Measurements from ENCODE around the gene ZCCHC24.
"Not testable (repeated sequence)": the region's sequence is repeated elsewhere in the genome, so short reads cannot be mapped to it uniquely, and the experiment has no call there.

Gene ZCCHC24

DNA sequence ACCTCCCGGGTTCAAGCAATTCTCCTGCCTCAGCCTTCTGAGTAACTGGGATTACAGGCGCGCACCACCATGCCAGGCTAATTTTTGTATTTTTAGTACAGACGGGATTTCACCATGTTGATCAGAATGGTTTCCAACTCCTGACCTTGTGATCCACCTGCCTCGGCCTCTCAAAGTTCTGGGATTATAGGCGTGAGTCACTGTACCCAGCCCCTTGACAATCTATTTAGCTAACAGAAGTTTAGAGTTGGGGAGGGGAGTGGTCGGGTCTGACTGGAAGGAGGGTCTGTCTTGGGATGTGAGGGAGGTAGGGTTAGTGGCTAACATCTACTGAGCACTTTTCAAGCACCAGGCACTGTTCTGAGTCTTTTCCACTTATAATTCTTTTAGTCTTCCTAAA lies 27.0 kb upstream of the ZCCHC24 start:
- DNase-seq, result no peak

DNA sequence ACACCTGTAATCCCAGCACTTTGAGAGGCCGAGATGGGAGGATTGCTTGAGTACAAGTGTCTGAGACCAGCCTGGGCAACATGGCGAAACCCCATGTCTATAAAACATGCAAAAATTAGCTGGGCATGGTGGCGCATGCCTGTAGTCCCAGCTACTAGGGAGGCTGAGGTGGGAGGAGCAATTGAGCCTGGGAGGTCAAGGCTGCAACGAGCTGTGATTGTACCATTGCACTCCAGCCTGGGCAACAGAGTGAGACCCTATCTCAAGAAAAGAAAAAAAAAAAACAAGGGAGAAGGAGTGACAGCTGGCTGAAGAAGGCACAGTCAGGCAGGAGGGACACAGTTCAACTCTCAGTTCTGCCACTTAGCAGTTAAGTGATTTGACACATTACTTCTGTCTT lies 26.4 kb upstream of the ZCCHC24 start:
- no peak for DNase-seq

DNA sequence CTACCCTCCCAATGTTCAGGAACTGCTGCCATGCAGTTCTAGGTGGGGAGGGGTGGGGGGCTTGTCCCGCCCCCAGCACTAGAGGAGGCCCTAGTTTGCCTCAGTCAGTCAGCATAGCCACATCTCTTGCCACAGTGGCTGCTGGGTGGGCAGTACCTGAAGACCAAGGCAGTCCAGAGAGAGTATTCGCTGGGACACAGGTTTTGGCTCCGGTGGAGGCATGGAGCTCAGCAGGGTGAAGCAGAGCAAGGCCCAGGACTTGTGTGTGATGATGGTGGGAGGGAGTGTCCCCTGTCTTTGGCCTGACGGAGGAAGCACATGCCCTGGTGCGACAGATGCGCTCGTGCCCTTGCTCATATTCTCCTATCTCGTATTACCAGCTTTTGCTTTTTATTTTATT lies 24.7 kb upstream of the ZCCHC24 start:
- no peak for DNase-seq

DNA sequence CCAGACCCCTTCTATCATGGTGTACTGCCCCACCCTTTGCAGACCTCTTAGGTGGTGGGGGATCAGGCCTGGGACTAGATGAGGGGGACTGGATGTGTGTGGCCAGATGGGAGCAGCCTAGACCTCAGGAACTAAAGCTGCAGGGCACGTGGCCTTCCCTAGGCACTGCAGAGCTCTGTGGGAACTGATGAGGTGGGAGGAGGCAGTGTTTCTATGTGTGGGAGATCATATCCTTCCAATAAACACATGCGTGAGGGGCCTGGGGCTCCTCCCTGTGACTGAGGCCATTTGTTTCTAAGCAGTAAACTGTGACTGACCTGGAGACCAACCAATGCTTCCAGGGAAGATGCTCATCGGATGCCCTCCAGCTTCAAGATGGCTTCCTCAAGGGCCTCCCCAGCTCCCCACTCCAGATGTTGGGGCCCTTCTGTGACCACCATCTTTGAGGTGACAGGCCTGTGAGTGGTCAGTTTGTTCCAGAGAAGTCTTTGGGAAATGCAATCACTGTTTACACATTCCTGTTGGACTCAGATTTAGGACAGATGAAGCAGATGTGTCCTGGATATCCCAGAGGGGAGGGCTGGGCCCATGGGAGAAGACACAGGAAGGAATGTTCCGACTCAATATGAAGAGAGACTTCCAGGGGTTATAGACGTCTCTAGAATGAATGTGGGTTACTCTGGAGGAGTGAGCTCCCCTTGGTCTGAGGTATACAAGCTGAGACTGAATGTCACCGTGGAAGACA lies 23.6 kb upstream of the ZCCHC24 start:
- DNase-seq, result no peak

DNA sequence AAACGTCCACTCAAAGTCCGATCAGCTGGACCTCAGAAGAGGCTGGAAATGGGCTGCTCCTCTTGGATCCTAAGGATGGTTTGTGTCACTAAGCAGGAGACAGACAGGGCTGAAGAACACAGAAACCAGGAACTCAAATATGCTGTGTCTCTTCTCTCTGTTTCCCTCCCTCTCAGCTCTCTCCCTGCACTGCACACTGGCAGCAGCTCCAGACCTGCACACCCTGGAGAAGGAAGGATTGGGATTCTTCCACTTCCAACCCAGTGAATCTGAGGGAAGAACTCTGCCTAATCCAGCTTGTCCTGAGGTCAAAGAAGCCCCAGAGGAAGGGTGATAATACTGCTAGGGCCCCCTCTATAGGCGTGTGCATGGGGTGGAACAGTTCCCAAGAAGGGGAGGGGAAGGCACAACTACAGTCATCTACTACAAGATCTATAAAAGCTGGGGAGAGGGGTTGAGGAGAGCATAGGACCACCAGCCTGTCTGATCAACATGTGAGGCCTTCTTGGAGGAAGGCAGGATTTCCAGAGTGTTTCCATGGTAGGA lies 22.7 kb upstream of the ZCCHC24 start:
- no peak for DNase-seq

DNA sequence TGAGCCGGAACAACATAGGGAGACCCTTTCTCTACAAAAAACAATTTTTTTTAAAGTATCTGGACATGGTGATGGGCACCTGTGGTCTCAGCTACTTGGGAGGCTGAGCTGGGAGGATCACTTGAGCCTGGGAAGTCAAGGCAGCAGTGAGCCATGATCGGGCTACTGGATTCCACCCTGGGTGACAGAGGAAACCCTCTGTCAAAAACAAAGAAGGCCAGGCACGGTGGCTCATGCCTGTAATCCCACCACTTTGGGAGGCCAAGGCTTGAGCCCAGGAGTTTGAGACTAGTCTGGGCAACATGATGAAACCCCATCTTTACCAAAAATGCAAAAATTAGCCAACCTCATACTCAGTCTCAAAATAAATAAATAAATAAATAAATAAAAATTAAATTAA lies 19.9 kb upstream of the ZCCHC24 start:
- DNase-seq, result no peak

DNA sequence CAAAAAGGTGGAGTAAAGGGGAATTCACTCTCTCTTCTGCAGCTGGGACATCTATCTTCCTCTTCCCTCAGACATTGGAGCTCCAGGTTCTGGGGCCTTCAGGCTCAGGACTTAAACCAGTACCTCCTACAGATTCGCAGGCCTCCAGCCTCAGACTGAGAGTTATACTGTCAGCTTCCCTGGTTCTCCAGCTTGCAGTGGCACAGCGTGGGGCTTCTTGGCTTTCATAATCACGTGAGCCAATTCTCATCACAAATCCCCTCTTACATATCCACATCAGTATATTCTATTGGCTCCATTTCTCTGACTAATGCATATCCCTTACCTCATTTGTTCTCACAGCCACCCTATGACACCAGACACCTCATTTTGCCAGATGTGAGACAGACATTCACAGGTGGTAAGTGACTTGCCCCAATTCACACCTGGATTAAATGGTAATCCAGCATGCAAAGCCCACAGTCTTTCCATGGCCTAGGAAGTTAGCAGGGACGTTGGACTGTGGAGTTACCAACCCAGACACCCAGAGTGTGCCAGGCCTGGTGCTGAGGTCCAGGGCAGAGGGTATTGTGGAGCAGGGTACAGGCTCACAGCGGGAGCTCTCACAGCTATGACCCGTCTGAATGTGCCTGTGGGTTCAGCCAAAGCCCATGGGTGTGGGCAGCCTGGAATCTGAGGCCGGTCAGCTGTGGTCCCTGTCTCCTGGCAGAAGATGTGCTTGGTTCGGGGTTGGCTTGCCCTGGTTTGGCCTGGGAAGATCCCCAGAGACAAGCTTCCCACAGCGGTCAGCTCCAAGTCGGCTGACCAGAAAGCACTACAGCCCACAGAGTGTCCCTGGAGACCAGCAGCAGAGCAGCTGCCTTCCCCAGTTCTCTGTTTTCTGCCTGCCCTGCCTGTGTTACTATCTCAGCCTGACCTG lies 18.4 kb upstream of the ZCCHC24 start:
- no peak for DNase-seq

DNA sequence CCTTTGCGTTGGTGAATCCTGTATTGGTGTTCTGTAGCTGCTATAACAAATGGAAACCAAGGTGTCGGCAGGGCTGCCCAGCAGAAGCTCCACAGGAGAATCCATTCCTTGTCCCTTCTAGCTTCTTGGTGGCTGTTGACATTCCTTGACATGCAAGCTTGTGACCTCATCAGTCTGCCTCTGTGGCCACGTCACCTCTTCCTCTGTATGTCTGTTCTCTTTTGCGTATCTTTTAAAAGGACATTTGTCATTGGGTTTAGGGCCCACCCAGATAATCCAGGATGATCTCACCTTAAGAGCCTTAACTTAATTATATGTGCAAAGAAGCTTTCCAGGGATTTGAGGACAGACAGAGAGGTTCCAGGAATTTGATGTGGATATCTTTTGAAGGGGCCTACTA lies 15.3 kb upstream of the ZCCHC24 start:
- DNase-seq, result no peak

DNA sequence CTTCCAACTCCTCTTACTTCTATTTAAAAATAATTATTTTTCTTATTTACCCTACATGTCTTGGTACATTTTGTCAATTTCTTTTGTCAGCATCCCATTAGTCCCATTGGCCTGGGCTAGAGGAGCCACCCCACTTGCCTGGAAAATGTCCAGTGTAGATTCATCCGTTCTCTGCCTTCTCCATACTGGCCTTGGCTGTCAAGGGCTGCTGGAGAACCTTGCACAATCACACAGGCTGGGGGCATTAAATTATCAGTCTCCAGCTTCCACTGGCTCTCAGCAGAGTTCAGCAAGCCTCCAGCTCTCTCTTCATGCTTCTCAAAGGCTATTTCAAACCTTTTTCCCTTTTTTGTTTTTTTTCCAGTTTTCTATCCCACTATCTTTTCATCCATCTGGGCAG lies 13.8 kb upstream of the ZCCHC24 start:
- no peak for DNase-seq

DNA sequence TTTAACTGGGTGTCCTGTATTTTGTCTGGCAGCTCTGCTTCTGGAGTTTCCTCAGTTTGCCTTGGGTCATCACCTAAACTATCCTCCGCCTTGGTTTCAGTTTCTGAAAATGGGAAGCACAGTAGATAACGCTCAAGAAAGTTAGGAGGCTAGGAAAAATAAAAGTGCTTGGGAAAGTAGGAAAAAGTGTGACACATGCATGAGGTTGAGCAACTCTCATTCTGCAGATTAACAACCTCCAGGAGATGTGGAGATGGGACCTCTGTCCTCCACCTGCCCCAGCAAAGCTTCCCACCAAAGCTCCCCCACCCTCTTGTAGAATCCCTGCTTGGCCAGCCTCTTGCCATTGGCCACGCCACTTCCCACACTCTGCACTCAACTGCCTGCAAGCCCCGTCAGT lies 13.1 kb upstream of the ZCCHC24 start:
- DNase-seq, result no peak

DNA sequence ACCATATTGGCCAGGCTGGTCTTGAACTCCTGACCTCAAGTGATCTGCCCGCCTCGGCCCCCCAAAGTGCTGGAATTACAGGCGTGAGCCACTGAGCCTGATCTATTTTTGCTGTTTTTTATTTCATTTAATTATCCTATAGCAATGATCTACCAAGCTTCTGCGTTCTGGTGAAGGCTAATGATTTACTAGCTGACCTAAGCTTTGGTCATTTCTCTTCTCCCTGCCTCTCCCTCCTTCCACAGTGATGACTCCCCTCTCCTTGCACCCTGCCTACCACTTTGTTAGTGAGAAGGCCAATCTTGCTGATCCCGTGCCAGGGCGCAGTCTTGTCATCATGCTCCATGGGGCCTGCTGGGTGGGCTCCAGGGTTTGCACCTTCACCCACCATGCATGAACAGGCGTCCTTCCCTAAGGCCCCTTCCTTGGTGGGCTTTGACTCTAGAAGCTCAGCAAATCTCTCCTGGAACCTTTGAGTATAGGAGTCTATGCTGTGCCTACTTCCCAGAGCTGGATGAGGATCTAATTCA lies 11.9 kb upstream of the ZCCHC24 start:
- DNase-seq, result no peak

DNA sequence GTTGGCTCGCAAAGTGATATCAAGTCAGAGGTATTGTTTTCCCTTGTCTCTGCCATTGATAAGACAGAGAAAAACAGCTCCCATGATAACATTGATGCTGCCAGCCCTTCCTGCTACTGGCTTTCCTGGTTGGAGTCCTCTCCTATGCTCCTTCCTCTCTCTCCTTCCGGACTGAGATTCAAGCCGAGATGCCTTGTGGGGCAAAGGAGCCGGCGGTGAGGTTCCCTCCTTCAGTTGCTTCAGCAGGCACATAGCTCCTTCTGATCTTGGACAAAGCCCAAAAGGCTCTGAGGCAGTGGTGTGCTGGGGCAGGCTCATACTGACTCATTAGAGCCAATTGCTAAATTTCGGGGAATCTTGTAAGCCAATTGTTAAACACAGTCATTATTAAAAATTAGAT lies 8.8 kb upstream of the ZCCHC24 start:
- no peak for DNase-seq

DNA sequence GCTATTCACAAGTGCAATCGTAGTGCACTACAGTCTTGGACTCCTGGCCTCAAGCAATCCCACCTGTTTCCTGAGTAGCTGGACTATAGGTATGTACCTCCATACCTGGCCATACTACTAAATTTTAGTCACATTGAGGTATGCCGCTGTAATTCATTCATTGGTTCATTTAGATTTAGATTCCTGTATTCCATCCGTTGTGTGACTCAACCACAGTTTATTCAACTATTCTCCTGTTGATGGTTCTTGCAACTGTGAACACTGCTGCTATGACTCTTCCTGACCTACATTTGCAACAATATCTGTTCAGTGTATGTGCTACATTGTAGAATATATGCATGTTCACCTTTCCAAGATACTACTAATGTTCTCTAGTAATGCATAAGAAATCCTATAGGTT lies 8.0 kb upstream of the ZCCHC24 start:
- DNase-seq, result no peak

DNA sequence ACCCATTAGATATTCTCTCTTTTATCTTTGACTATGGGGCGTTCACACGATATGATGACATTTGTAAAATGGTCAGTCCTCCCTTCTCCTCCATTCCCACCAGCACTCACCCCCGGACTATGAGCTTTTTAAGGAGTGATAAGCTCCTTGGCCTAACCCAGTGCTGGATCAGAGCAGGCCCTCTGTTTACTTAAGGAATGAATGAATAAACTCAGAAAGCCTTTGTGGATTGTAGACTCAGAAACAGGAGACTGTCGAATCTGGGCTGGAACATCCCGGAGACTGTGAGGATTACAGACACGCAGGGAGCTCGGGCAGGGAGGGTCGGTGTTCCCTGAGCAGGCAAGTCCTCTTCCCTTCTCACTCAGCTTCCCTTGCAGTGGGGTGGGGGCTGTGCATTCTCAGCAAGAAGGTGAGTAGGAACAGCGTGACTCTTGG lies 6.8 kb upstream of the ZCCHC24 start:
- DNase-seq, result no peak

DNA sequence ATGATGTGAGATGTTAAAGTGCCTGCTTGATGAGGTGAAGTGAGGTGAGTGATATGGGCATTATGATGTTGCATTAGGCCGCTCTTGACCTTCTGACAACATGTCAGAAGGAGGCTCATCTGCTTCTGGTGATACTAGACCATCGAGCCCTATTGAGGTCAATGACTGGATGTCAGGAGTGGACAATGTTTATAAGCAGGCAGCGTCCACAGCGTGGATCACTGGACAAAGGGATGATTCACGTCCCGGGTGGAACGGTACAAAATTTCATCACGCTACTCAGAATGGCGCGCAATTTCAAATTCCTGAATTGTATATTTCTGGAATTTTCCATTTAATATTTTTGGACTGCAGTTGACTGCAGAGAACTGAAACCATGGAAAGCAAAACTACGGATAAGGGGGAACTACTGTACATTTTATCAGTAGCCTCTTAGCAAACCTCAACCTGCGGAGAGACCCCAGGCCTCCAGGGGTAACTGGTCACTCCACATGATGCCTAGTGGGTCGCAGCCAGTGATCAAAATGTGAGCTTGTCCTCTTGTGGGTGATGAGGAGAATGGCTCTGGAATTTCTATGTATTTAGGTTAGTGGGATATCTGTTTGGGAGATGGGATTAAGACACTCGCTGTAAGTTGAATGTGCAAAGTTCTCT lies 5.7 kb upstream of the ZCCHC24 start:
- DNase-seq, result no peak

DNA sequence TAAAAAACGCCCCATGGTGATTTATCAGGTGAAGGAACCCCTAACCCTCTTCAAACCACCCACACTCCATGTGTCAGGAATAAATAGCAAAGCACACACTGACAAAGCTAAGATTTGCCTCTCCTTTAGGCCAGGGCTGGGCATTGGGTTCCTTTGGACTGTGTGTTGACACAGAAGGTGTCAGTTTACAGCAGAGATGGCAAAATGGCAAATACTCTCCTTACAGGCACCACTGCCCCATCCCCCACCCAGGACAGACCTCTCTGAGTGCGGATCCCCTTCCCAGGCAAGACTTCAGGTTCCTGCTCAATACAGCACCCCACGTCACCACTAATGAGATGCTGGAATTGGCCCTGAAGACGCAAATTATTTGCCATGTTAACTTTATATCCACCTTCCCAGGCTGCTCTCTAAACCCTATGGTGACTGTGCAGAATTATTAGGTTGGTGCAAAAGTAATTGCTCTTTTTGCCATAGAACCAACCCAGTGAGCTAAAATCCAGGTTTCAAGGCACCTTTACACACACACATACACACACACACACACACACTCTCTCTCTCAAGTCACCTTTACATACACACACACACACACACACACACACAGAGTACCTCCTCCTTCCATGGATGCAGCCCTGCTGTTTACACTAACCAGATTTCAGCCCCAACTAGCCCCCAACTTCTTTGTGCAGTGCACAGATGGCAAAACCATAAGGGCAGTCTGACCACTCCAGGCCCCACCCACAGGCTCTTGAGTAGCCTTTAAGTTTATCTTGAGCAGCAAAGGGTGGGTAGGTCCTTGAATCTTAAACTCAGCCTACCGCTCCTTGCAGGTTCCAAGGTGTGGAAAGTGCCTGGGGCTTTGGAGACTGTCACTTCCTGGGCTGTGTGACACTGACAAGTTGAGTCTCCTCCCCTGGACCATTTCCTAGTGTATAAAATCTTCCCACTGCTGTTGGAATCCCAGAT lies 4.0 kb upstream of the ZCCHC24 start:
- no peak for DNase-seq

DNA sequence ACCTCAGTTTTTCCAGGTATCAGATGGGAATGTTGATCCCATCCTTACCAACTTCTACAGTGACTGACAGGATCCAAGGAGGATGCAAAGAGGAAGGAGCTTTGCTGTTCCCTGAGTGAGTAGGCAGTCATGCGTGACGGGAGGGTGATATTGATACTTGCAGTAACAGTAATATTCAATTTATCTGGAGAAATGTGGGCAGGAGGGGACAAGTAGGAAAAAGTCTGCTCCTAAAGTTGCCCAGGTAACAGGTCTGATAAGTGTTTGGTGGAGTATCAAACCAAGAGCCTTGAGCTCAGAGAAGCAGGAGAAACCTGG lies 3.3 kb upstream of the ZCCHC24 start:
- DNase-seq, result no peak

DNA sequence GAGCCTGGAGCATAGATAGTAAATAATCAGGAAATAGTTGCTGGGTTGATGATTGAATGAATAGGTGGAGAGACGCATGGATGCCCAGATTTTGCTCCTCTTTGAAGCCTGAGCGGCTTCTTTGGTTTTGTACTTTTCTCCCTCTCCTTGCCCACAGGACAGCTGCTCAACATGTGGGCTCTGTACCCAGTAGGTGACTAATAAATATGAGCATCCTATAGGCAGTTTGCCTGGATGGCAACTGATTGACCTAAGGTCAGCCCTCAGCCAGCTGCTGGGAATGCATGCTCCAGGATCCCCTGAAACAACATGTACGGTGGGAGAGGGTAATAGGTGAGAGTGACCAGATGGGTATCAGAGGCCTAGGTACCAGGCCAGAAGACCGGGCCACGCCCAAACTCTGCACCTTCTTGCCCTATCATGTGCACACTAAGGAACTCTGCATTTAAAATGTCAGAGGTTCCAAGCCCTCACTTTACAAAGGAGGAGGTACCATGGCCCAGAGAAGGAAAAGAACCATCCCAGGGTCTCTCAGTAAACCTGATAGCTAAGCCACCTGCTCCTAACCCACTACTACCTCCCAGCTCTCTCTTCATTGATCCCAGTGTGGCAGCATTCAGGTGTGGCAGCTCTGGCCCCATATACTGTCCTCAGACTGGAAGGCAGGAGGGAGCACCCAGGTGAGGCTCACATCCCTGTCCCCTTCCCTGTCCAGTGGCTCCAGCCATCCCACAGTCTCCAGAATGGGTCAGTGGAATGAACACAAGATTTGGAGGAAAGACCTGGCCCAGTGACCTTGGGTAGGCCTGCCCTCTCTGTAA lies 2.7 kb upstream of the ZCCHC24 start:
- no peak for DNase-seq

DNA sequence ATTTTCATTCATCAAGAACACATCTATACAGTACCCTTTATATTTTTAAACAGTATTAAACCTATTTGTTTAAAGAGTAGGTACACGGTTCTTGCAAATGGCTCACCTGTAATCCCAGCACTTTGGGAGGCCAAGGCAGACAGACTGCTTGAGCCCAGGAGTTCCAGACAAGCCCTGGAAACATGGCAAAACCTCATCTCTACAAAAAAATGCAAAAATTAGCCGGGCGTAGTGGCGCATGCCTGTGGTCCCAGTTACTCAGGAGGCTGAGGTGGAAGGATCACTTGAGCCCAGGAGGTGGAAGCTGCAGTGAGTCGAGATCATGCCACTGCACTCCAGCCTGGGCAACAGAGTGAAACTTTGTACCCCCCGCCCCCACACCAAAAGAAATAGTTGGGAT lies 1.8 kb upstream of the ZCCHC24 start:
- DNase-seq, result not testable (repeated sequence)

DNA sequence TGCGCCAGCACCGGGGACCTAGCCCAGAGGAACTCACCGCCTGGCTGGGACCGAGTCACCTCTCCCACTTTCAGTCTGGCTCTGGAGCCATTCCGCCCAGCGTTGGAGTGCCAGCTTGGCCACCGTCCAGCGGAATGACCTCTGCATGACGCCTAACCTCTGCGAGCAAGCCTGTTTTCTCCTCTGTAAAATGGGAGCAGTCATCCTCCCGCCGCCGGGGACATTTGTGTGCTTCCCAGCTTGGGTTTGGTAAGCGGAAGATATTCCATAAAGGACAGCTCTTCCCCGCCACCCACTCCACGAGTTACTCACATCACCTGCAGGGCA lies 1.3 kb upstream of the ZCCHC24 start:
- no peak for DNase-seq

DNA sequence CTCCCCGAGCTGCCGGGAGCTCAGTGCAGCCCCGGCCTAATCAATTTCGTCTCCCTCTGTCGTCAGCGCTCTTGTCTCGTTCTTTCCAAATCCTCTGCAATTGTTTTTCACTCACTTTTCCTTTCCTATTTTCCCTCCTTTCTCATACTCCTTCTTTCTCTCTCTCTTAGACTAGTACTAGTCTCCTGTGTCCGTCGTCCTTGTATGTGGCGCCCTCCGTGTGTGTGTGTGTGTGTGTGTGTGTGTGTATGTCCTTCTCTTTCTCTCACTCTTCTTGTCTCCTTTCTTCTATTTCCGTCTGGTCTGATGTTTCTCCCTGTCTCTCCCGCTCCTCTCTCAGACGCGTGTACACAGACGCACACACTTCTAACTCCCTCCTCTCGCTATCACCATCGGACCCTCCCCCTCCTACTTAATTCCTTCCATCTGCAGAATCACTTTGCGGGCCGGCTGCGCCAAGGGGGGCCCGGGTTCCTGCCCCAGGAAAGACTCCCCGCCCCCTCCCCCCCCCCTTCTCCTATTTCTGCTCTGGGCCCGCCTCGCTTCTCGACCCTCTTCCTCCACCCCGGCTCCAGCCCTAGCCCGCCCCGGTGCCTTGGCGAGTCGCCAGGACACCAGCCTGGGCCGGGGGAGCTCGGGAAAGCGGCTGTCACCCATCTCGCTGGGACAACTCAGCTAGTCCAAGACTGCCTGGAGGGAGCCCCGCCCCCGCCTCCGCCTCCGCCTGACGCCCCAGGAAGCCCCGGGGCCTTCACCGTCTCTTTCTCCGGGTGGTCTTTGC lies 743 bp upstream of the ZCCHC24 start:
- DNase-seq, result peak; percentile 22

Measured in CD4-positive, alpha-beta T cell treated with Interleukin-15 for 1 hour (primary cell).